Panc1 (cell line): Measurements from ENCODE around the gene CELA3A.
"Not testable (repeated sequence)": the region's sequence is repeated elsewhere in the genome, so short reads cannot be mapped to it uniquely, and the experiment has no call there.

Experiments used
- POLR2AphosphoS5 ChIP-seq: IDR thresholded peaks from 2 replicates; pipeline ENCODE4 v1.6.1; 2012; ENCODE audit warnings: mild to moderate bottlenecking, low read depth, low read length, moderate library complexity
- TF ChIP-seq, protein P1 (sequence below): fragments of 450-650 bp; IDR thresholded peaks from 2 replicates; pipeline ENCODE4 v1.5.1; 2017; ENCODE audit warnings: mild to moderate bottlenecking

DNA sequence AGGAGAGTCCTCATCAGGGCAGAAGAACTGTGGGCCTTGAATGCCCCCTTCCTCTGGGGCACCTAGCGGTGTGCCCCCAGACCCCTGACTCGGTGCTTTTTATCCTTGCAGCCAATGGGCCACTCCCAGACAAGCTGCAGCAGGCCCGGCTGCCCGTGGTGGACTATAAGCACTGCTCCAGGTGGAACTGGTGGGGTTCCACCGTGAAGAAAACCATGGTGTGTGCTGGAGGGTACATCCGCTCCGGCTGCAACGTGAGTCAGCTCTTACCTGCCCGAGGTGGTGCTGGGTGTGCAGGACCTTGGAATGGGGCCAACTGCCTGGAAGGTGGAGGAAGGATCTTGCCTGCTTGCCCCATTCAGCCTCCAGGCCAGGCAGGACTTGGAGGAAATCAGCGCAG, 5.8 kb downstream of the CELA3A start:
- TF ChIP-seq, protein P1, sequence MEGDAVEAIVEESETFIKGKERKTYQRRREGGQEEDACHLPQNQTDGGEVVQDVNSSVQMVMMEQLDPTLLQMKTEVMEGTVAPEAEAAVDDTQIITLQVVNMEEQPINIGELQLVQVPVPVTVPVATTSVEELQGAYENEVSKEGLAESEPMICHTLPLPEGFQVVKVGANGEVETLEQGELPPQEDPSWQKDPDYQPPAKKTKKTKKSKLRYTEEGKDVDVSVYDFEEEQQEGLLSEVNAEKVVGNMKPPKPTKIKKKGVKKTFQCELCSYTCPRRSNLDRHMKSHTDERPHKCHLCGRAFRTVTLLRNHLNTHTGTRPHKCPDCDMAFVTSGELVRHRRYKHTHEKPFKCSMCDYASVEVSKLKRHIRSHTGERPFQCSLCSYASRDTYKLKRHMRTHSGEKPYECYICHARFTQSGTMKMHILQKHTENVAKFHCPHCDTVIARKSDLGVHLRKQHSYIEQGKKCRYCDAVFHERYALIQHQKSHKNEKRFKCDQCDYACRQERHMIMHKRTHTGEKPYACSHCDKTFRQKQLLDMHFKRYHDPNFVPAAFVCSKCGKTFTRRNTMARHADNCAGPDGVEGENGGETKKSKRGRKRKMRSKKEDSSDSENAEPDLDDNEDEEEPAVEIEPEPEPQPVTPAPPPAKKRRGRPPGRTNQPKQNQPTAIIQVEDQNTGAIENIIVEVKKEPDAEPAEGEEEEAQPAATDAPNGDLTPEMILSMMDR = not testable (repeated sequence)
- TF ChIP-seq POLR2AphosphoS5 = not testable (repeated sequence)
